ENCODE measurements around the gene RALGPS2.
"Not testable (repeated sequence)": the region's sequence is repeated elsewhere in the genome, so short reads cannot be mapped to it uniquely, and the experiment has no call there.

RALGPS2 gene

GRCh38 chr1:178784131-178784536 lies 59.1 kb downstream of the RALGPS2 start:
- no peak for DNase-seq

GRCh38 chr1:178792394-178792793 lies 67.3 kb downstream of the RALGPS2 start:
- DNase-seq: no peak

- DNase-seq: no peak
These were observed 71.0 kb downstream of the RALGPS2 start for GRCh38 chr1:178796013-178796412.

- no peak for DNase-seq
These were observed 72.5 kb downstream of the RALGPS2 start for GRCh38 chr1:178797590-178797989.

GRCh38 chr1:178798232-178798861 lies 73.3 kb downstream of the RALGPS2 start:
- no peak for DNase-seq

- DNase-seq: no peak
These were observed 77.8 kb downstream of the RALGPS2 start for GRCh38 chr1:178802873-178803272.

GRCh38 chr1:178806665-178807300 lies 81.7 kb downstream of the RALGPS2 start:
- no peak for DNase-seq

GRCh38 chr1:178808529-178808928 lies 83.5 kb downstream of the RALGPS2 start:
- DNase-seq: no peak

GRCh38 chr1:178810585-178810984 lies 85.5 kb downstream of the RALGPS2 start:
- no peak for DNase-seq

GRCh38 chr1:178818416-178818815 lies 93.4 kb downstream of the RALGPS2 start:
- no peak for DNase-seq

- DNase-seq: no peak
These were observed 94.1 kb downstream of the RALGPS2 start for GRCh38 chr1:178819123-178819522.

- no peak for DNase-seq
These were observed 96.3 kb downstream of the RALGPS2 start for GRCh38 chr1:178821134-178821866.

- DNase-seq: no peak
These were observed 100.1 kb downstream of the RALGPS2 start for GRCh38 chr1:178825167-178825566.

GRCh38 chr1:178844436-178844835 lies 119.4 kb downstream of the RALGPS2 start:
- DNase-seq: no peak

GRCh38 chr1:178846306-178846705 lies 121.3 kb downstream of the RALGPS2 start:
- no peak for DNase-seq

GRCh38 chr1:178847396-178847849 lies 122.4 kb downstream of the RALGPS2 start:
- no peak for DNase-seq

GRCh38 chr1:178847919-178848318 lies 122.9 kb downstream of the RALGPS2 start:
- DNase-seq: not testable (repeated sequence)

- no peak for DNase-seq
These were observed 124.9 kb downstream of the RALGPS2 start for GRCh38 chr1:178849918-178850317.

- no peak for DNase-seq
These were observed 132.1 kb downstream of the RALGPS2 start for GRCh38 chr1:178857126-178857525.

- no peak for DNase-seq
These were observed 137.4 kb downstream of the RALGPS2 start for GRCh38 chr1:178862416-178862815.

- DNase-seq: no peak
These were observed 137.8 kb downstream of the RALGPS2 start for GRCh38 chr1:178862864-178863263.

GRCh38 chr1:178864326-178864725 lies 139.3 kb downstream of the RALGPS2 start:
- no peak for DNase-seq

GRCh38 chr1:178867670-178868069 lies 142.6 kb downstream of the RALGPS2 start:
- no peak for DNase-seq

- DNase-seq: no peak
These were observed 143.7 kb downstream of the RALGPS2 start for GRCh38 chr1:178868706-178869105.

All from midbrain (tissue), 1 donor.